Right atrium auricular region (tissue), 2 donors: ENCODE measurements around the gene POLR3A. TPM values are rescaled to one million over a fixed set of nuclear protein-coding genes. Genes with fewer than 3 reads are reported as not detected.

ENCODE experiments used
- DNase-seq: peaks from one replicate; pipeline ENCODE4 v3.0.0-alpha.2; 2019; ENCODE audit warnings: low spot score
- H3K27ac ChIP-seq, 2 donors: fragments of 200-600 bp; sonication (generic); 1 replicate in 1 of 2; 2 replicates in 1 of 2; pipeline ENCODE4 v1.5.1; 2016 to 2019
- H3K27me3 ChIP-seq, 2 donors: fragments of 200-600 bp; sonication (generic); one replicate each; pipeline versions ENCODE4 v1.5.1 to v1.6.0; 2017 to 2019
- H3K36me3 ChIP-seq: fragments of 200-600 bp; sonication (generic); one replicate; pipeline ENCODE4 v1.5.1; 2016
- H3K4me1 ChIP-seq, 2 donors: fragments of 200-600 bp; sonication (generic); one replicate each; pipeline versions ENCODE4 v1.5.1 to v1.6.0; 2017 to 2019
- H3K4me3 ChIP-seq, 2 donors: fragments of 200-600 bp; sonication (generic); 1 replicate in 1 of 2; 2 replicates in 1 of 2; pipeline ENCODE4 v1.5.1; 2017 to 2019; ENCODE audit warnings: mild to moderate bottlenecking in 1 of 2, moderate library complexity in 1 of 2
- H3K9me3 ChIP-seq, 2 donors: fragments of 200-600 bp; sonication (generic); one replicate each; pipeline ENCODE4 v1.5.1; 2019
- total RNA-seq, 2 donors: library from RNA; depleted of rRNA; stranded (reverse); fragments of >200 nt; gene quantifications; one replicate each; pipeline ENCODE4 v1.1.0, GENCODE V29; 2016
- TF ChIP-seq, protein P1 (sequence below), 2 donors: fragments of 200-600 bp; sonication (generic); IDR thresholded peaks; one replicate each; pipeline ENCODE4 v1.5.1; 2019; ENCODE audit warnings: antibody characterized with exemption in 2 of 2

Gene POLR3A
- total RNA-seq, 2 donors from 2014 or later = 6.9 to 8.2 TPM

DNA sequence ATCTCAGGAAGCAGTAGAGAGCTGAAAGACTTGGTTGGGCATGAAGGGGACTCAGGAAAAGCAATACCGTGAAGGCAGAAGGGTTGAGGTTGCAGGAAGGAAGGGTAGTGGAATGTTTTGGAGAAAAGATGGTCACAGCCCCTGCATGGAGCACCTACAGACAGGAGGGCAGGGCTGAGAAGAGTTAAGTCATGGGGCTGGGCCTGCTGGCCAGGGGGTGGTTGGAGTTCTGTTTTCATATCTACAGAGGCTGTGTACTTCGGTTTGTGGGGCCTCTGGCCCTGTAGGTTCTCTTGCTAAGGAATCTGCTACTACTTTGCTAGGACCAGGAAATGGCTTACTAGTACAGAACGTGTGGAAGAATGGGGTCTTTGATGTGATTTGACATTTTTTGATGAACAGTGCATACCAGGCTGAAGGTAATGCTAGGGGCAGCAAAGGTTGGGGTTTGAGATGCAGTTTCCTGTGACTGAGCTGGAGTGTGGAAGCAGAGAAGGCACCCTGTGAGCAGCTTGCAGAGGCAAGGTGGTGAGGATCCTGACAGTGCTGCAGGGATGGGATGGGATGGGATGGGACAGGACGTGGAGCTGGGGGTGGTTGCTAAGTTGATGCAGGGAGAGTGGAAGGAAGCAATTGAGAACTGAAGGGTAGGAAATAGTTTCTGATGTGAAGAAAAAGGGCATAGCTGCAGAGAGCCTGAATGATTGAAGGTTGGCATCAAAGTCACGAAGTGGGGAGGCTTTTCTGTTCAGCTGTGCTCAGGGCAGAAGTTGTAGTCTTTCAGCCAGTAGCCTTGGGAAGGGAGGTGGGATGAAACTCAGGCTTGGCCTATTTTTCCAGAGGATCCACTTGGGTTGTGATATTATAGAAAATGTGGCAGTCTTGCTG lies 12.1 kb upstream of the POLR3A start:
- DNase-seq = no peak
- TF ChIP-seq, protein P1, sequence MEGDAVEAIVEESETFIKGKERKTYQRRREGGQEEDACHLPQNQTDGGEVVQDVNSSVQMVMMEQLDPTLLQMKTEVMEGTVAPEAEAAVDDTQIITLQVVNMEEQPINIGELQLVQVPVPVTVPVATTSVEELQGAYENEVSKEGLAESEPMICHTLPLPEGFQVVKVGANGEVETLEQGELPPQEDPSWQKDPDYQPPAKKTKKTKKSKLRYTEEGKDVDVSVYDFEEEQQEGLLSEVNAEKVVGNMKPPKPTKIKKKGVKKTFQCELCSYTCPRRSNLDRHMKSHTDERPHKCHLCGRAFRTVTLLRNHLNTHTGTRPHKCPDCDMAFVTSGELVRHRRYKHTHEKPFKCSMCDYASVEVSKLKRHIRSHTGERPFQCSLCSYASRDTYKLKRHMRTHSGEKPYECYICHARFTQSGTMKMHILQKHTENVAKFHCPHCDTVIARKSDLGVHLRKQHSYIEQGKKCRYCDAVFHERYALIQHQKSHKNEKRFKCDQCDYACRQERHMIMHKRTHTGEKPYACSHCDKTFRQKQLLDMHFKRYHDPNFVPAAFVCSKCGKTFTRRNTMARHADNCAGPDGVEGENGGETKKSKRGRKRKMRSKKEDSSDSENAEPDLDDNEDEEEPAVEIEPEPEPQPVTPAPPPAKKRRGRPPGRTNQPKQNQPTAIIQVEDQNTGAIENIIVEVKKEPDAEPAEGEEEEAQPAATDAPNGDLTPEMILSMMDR (IDR thresholded peaks at IDR 0.05) = no peak
- H3K36me3 ChIP-seq = peaks cover 59% of the 10 kb centered on the region
- no peak overlapping the region for H3K4me3 ChIP-seq
- no peak overlapping the region for H3K27ac ChIP-seq
- no peaks in the 10 kb centered on the region for H3K27me3 ChIP-seq
- no peaks in the 10 kb centered on the region for H3K9me3 ChIP-seq
- H3K4me1 ChIP-seq = peaks cover 0 to 24% of the 10 kb centered on the region in 2 donors

- Histone ChIP-seq H3K9me3 (no peaks in the 10 kb centered on the region), H3K36me3 (peaks cover 73% of the 10 kb centered on the region), H3K4me3 (no peak overlapping the region), H3K27me3 (no peaks in the 10 kb centered on the region), H3K27ac (no peak overlapping the region), H3K4me1 (peaks cover 0 to 41% of the 10 kb centered on the region in 2 donors)
- DNase-seq = no peak
- TF ChIP-seq, protein P1 (IDR thresholded peaks at IDR 0.05) = no peak
Observed at GRCh38 chr10:78039743-78040142, 10.4 kb upstream of the POLR3A start.

GRCh38 chr10:78038791-78039547 lies 9.7 kb upstream of the POLR3A start:
- Histone ChIP-seq H3K9me3 (no peaks in the 10 kb centered on the region), H3K36me3 (peaks cover 73% of the 10 kb centered on the region), H3K27me3 (no peaks in the 10 kb centered on the region), H3K4me1 (peaks cover 0 to 45% of the 10 kb centered on the region in 2 donors), H3K4me3 (no peak overlapping the region), H3K27ac (no peak overlapping the region)
- TF ChIP-seq, protein P1 (IDR thresholded peaks at IDR 0.05) = no peak
- DNase-seq = no peak

- H3K4me1 ChIP-seq = peaks cover 0 to 36% of the 10 kb centered on the region in 2 donors
- no peaks in the 10 kb centered on the region for H3K27me3 ChIP-seq
- H3K36me3 ChIP-seq = peaks cover 73% of the 10 kb centered on the region
- TF ChIP-seq, protein P1 (IDR thresholded peaks at IDR 0.05) = no peak
- no peak overlapping the region for H3K4me3 ChIP-seq
- no peak overlapping the region for H3K27ac ChIP-seq
- no peak for DNase-seq
- H3K9me3 ChIP-seq = no peaks in the 10 kb centered on the region
Observed at GRCh38 chr10:78038105-78038504, 8.8 kb upstream of the POLR3A start.

GRCh38 chr10:78035933-78036583 lies 6.7 kb upstream of the POLR3A start:
- Histone ChIP-seq H3K9me3 (no peaks in the 10 kb centered on the region), H3K4me1 (peaks cover 0 to 27% of the 10 kb centered on the region in 2 donors), H3K4me3 (no peak overlapping the region), H3K27ac (no peak overlapping the region), H3K27me3 (no peaks in the 10 kb centered on the region), H3K36me3 (peaks cover 60% of the 10 kb centered on the region)
- no peak for DNase-seq
- TF ChIP-seq, protein P1 (IDR thresholded peaks at IDR 0.05) = no peak
